WERI-Rb-1 (cell line): ENCODE measurements around the gene BCAS3.

Source experiments
- DNase-seq: peaks from one replicate; pipeline ENCODE4 v3.0.0-alpha.2; 2020
- H3K27ac ChIP-seq: fragments of 250-450 bp; sonication (Bioruptor Pico); 2 replicates; pipeline ENCODE4 v1.5.1; 2020; ENCODE audit warnings: mild to moderate bottlenecking, moderate library complexity
- H3K27me3 ChIP-seq: fragments of 250-450 bp; sonication (Bioruptor Pico); 2 replicates; pipeline ENCODE4 v1.5.1; 2021; ENCODE audit warnings: mild to moderate bottlenecking, low read depth, moderate library complexity; ENCODE audit not compliant: insufficient read depth, severe bottlenecking
- H3K36me3 ChIP-seq: fragments of 250-450 bp; sonication (Bioruptor Pico); 2 replicates; pipeline ENCODE4 v1.5.1; 2020; ENCODE audit warnings: mild to moderate bottlenecking, moderate library complexity
- H3K4me3 ChIP-seq: 2 replicates; pipeline ENCODE4 v1.5.1; 2011; ENCODE audit warnings: low read depth, mild to moderate bottlenecking, control low read depth, low read length
- H3K9me3 ChIP-seq: fragments of 250-450 bp; sonication (Bioruptor Pico); 2 replicates; pipeline ENCODE4 v1.5.1; 2021; ENCODE audit warnings: mild to moderate bottlenecking, moderate library complexity; ENCODE audit not compliant: severe bottlenecking
- TF ChIP-seq, protein P1 (sequence below): IDR thresholded peaks from 2 replicates; pipeline ENCODE4 v1.5.1; 2011; ENCODE audit warnings: low read depth, mild to moderate bottlenecking, control low read depth, inconsistent platforms, low read length

Gene BCAS3

DNA sequence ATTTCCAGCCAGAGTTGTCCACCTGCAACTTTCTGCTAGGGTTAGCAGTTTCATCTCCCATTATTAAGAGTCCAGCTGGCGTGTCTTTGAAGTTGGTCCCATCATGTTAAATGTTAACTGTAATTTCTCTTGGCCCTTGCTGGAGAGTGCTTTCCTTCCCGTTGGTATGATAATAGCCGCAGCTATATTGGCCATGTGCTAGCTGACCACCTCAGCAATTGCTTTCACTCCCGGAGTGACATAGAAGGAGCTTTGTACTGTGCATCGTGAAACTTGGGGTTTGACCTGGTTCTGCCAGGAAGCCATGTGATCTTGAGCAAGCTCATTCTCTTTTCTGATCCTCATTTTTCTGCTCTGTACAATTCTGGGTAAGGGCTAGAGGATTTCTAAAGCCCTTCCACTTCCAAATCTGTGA lies 641.0 kb downstream of the BCAS3 start:
- H3K36me3 ChIP-seq: no peaks in the 10 kb centered on the region
- no peak overlapping the region for H3K27ac ChIP-seq
- DNase-seq: no peak
- TF ChIP-seq, protein P1, sequence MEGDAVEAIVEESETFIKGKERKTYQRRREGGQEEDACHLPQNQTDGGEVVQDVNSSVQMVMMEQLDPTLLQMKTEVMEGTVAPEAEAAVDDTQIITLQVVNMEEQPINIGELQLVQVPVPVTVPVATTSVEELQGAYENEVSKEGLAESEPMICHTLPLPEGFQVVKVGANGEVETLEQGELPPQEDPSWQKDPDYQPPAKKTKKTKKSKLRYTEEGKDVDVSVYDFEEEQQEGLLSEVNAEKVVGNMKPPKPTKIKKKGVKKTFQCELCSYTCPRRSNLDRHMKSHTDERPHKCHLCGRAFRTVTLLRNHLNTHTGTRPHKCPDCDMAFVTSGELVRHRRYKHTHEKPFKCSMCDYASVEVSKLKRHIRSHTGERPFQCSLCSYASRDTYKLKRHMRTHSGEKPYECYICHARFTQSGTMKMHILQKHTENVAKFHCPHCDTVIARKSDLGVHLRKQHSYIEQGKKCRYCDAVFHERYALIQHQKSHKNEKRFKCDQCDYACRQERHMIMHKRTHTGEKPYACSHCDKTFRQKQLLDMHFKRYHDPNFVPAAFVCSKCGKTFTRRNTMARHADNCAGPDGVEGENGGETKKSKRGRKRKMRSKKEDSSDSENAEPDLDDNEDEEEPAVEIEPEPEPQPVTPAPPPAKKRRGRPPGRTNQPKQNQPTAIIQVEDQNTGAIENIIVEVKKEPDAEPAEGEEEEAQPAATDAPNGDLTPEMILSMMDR: no peak
- no peak overlapping the region for H3K4me3 ChIP-seq
- no peaks in the 10 kb centered on the region for H3K9me3 ChIP-seq
- H3K27me3 ChIP-seq: no peaks in the 10 kb centered on the region

DNA sequence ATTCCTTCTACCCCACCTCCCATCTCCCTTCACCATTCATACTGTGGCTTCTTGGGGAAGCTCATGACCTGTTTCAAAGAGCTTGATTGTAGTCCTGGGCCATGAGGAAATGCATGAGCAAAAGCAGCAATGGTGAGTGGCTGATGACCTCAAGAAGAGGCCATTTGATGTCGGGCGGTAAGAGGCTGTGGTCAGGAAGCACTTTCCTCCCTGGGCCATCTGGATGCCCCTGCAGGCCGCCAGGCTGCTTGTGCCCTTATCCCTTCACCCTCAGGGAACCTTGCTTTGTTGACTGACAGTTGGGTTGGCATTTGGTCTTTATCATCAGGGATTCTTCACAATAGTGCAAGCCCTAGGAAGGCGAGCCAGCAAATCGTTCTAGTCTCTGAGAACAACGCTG lies 643.7 kb downstream of the BCAS3 start:
- H3K27me3 ChIP-seq: no peaks in the 10 kb centered on the region

GRCh38 chr17:61322325-61323002 lies 644.8 kb downstream of the BCAS3 start:
- H3K4me3 ChIP-seq: no peak overlapping the region
- TF ChIP-seq, protein P1: no peak
- no peaks in the 10 kb centered on the region for H3K36me3 ChIP-seq
- H3K27ac ChIP-seq: no peak overlapping the region
- H3K9me3 ChIP-seq: no peaks in the 10 kb centered on the region
- DNase-seq: no peak
- no peaks in the 10 kb centered on the region for H3K27me3 ChIP-seq

More for the DNA sequence above, 643.7 kb downstream of the BCAS3 start:
- TF ChIP-seq, protein P1: no peak
- no peak for DNase-seq
- no peaks in the 10 kb centered on the region for H3K36me3 ChIP-seq
- no peak overlapping the region for H3K27ac ChIP-seq
- no peak overlapping the region for H3K4me3 ChIP-seq
- no peaks in the 10 kb centered on the region for H3K9me3 ChIP-seq

DNA sequence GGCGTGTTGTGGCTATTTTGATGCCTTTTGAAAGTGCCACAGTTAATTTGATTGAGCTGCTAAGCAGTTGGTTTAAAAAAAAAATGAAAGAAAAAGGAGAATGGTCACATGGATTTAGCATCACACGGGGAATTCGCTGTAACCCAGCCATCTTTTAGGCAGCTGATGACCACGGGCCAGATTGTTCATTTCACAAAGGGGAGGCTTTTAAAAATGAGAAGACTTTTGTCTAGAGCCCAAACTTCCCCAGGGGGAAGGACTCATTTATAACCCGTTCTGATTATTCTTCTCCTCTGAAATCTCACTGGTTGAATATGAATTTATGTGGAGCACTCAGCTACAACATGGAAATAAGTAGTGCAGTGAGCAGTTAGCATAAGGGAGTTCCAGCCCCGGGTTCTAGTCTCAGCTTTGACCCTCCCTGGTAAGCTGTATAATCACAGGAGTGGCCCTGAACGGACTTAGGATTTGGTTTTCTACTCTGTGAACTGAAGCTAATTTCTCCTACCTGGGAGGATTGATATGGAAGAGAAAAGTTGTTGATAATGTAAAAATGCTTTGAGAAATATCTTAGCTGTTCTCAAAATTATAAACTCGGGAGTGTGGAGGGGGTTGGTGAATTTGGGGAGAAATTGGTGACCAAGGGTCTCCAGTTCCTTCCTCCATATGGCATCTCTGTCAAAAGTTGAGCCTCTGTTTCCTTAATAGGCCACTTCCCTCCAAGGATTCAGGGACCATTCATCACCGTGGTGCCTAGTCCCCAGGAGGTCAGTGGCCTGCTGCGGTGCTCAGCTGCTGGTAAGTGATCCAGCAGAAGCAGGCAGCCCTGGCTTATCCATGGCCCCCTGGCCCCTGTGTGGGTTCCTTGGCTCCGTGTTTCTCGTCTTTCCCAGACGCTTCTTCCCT lies 645.6 kb downstream of the BCAS3 start:
- TF ChIP-seq, protein P1: no peak
- Histone ChIP-seq H3K4me3 (no peak overlapping the region), H3K27ac (no peak overlapping the region), H3K36me3 (no peaks in the 10 kb centered on the region), H3K27me3 (no peaks in the 10 kb centered on the region), H3K9me3 (no peaks in the 10 kb centered on the region)
- DNase-seq: no peak

- TF ChIP-seq, protein P1: no peak
- H3K9me3 ChIP-seq: no peaks in the 10 kb centered on the region
- H3K36me3 ChIP-seq: no peaks in the 10 kb centered on the region
- H3K27ac ChIP-seq: no peak overlapping the region
- no peak overlapping the region for H3K4me3 ChIP-seq
- H3K27me3 ChIP-seq: no peaks in the 10 kb centered on the region
- DNase-seq: no peak
These were observed 646.5 kb downstream of the BCAS3 start for GRCh38 chr17:61323909-61324868.
